NB4 (cell line): ENCODE measurements around the gene FAM186B.

Experiments
- DNase-seq: peaks from one replicate; pipeline ENCODE4 v3.0.0; 2010; ENCODE audit warnings: low read depth
- H3K4me3 ChIP-seq: one replicate; pipeline ENCODE4 v1.5.1; 2011; ENCODE audit warnings: mild to moderate bottlenecking, low read depth, low read length, moderate library complexity
- MYC ChIP-seq: IDR thresholded peaks from 2 replicates; pipeline ENCODE4 v1.6.1; 2011; ENCODE audit warnings: low read depth, low read length
- POLR2A ChIP-seq: IDR thresholded peaks from 2 replicates; pipeline ENCODE4 v1.6.1; 2011; ENCODE audit warnings: mild to moderate bottlenecking; ENCODE audit not compliant: insufficient read length; ENCODE audit errors: extremely low read depth
- TF ChIP-seq, protein P1 (sequence below): IDR thresholded peaks from 2 replicates; pipeline ENCODE4 v1.6.1; 2011; ENCODE audit warnings: low read depth, low read length
- TF ChIP-seq, protein P2 (sequence below): IDR thresholded peaks from one replicate; pipeline ENCODE4 v1.5.1; 2012; ENCODE audit warnings: low read depth, low read length

Gene FAM186B

DNA sequence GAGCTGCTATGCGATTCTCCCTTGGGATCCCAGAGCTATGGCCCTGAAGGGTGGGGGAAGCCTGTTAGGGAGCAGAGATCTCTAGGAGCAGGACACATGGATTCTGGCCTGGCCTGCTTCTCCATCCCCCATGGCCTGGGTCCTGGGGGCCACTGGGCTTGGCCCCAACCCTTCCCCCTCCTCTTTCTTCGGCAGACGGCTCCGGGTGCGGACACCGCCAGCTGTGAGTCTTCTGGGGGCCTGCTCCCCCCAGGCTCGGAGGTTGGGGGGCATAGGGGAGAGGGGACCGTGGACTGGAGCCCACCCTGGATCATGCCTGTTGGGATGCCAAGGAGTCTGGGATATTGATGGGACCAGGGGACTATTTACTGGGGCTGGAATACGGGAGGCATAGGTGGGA is 27.0 kb upstream of the FAM186B start:
- no peak for DNase-seq
- TF ChIP-seq POLR2A: no peak
- TF ChIP-seq, protein P1, sequence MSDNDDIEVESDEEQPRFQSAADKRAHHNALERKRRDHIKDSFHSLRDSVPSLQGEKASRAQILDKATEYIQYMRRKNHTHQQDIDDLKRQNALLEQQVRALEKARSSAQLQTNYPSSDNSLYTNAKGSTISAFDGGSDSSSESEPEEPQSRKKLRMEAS: no peak
- no peak for TF ChIP-seq MYC
- TF ChIP-seq, protein P2, sequence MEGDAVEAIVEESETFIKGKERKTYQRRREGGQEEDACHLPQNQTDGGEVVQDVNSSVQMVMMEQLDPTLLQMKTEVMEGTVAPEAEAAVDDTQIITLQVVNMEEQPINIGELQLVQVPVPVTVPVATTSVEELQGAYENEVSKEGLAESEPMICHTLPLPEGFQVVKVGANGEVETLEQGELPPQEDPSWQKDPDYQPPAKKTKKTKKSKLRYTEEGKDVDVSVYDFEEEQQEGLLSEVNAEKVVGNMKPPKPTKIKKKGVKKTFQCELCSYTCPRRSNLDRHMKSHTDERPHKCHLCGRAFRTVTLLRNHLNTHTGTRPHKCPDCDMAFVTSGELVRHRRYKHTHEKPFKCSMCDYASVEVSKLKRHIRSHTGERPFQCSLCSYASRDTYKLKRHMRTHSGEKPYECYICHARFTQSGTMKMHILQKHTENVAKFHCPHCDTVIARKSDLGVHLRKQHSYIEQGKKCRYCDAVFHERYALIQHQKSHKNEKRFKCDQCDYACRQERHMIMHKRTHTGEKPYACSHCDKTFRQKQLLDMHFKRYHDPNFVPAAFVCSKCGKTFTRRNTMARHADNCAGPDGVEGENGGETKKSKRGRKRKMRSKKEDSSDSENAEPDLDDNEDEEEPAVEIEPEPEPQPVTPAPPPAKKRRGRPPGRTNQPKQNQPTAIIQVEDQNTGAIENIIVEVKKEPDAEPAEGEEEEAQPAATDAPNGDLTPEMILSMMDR: no peak
- H3K4me3 ChIP-seq: no peak overlapping the region

DNA sequence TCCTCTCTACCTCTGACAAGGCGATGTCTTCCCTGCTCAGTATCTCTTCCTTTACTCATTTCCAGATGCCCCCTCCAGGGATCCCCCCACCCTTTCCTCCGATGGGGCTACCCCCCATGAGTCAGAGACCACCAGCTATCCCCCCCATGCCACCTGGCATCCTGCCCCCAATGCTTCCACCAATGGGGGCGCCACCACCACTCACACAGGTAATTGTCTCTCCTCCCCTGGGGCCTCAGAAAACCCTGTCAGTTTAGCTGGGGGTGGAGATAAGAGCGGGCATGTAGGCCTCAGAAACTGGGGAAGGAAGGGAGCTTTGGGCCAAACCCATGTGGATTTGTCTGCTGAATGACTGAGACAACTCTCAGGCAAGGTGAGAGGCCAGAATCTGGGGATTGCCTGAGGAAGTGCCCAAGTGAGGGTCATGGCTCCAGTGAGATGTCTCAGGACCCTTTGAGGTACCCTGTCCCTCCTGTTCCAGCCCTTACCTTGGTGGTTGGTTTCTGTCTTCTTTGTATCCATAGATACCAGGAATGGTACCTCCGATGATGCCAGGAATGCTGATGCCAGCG is 26.0 kb upstream of the FAM186B start:
- TF ChIP-seq, protein P2: no peak
- TF ChIP-seq, protein P1: no peak
- no peak for TF ChIP-seq MYC
- TF ChIP-seq POLR2A: no peak
- DNase-seq: no peak
- no peak overlapping the region for H3K4me3 ChIP-seq

DNA sequence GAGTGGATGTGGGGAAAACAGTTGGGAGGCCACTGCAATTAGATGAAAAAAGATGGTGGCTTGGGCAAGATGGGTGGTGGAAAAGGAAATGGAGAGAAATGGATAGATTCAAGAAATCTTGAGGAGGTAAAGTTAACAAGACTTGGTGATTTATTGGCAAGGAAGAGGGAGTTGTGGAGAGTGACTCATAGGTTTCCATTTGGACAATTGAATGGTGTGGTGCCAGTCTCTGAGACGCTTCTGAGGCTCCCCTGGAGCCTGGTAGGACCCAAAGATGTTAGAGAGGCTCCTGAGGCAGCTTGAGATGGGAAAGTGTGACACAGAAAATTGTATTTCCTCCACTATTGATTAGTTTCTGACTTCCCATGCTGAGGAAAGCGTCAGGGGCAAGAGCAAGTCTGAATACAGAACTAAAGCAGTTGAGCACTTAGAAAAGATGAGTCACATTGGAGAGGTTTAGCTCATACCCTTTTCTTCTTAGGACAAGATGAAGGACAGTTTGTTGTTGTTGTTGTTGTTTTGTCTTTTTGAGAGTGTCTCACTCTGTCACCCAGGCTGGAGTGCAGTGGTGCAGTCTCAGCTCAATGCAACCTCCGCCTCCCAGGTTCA is 22.4 kb upstream of the FAM186B start:
- no peak for DNase-seq
- TF ChIP-seq, protein P1: no peak
- TF ChIP-seq MYC: no peak
- TF ChIP-seq, protein P2: no peak
- TF ChIP-seq POLR2A: no peak
- no peak overlapping the region for H3K4me3 ChIP-seq

DNA sequence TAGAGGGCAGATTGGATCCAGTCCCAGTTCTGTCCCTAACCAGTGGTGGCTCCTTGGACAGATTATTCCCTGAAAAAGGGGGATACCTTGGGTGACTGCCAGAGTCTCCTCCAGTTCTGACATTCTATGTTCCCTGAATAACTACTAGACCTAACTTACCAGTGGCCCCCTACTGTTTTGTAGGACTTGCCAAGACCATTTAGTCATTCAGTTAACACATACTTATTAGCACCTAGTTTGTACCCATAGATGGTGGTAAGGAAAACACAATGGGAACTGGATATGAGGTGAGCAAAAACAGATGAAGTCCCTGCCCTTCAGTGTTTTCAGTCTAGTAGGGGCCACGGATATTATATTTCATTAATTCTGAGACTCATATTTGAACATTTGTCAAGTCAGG is 21.4 kb upstream of the FAM186B start:
- TF ChIP-seq, protein P2: no peak
- TF ChIP-seq, protein P1: no peak
- no peak for TF ChIP-seq MYC
- no peak for TF ChIP-seq POLR2A
- H3K4me3 ChIP-seq: no peak overlapping the region
- DNase-seq: no peak

DNA sequence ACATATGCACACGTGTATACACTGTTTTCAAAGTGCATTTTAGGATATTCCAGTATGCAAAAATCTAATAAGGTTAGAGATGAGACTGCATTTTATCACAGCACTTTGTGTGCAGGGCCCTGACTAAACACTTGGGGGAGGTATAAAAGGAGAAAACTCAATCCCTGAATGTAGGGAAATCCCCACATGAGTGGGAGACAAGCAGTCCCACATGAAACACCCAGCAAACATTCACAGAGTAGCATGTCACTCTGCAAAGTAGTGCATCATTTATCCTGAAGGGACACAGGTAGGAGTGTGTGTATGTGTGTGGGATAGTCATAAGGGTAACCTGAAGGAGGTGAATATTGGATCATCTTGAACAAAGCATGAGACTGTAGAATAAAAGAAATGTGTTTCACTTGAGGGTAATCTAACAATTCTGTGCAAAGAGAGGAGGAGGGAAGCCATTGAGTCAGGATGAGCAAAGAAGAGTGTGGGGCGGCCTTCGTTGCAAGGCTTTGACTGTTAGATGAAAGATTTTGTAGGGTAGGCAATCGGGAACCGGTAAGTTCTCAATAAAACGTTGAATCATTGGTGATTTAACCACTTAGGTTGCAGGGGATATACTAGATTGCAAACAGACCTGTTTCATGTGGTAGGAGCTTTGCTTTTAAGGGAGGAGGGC is 20.9 kb upstream of the FAM186B start:
- no peak overlapping the region for H3K4me3 ChIP-seq
- TF ChIP-seq POLR2A: no peak
- no peak for TF ChIP-seq MYC
- TF ChIP-seq, protein P2: no peak
- TF ChIP-seq, protein P1: no peak
- DNase-seq: no peak
